Astrocyte (in vitro differentiated cells and primary cell): ENCODE results near the gene TMEM215. TPM values are rescaled to one million over a fixed set of nuclear protein-coding genes. Genes with fewer than 3 reads are reported as not detected.

Source experiments
- DNase-seq: peaks from one replicate; pipeline ENCODE4 v3.0.0-alpha.2; 2010; ENCODE audit warnings: low read depth
- FAIRE-seq: peaks from 2 replicates; lab custom pipeline; 2011; peaks lifted over from hg19 to GRCh38; lab: Jason Lieb, UNC
- H2AFZ ChIP-seq: 2 replicates; pipeline ENCODE4 v1.6.0; 2012; ENCODE audit warnings: low read depth, low read length, inconsistent platforms
- H3K27ac ChIP-seq: 2 replicates; pipeline ENCODE4 v1.5.1; 2011; ENCODE audit warnings: low read depth, low read length, inconsistent platforms
- H3K27me3 ChIP-seq: 2 replicates; pipeline ENCODE4 v1.6.0; 2011; ENCODE audit warnings: low read length, inconsistent platforms; ENCODE audit not compliant: insufficient read depth
- H3K36me3 ChIP-seq: 2 replicates; pipeline ENCODE4 v1.5.1; 2011; ENCODE audit warnings: low read length, inconsistent platforms; ENCODE audit not compliant: insufficient read depth
- H3K4me1 ChIP-seq: 2 replicates; pipeline ENCODE4 v1.5.1; 2011; ENCODE audit warnings: low read length, inconsistent platforms; ENCODE audit not compliant: insufficient read depth
- H3K4me2 ChIP-seq: 2 replicates; pipeline ENCODE4 v1.6.0; 2012; ENCODE audit warnings: low read length, inconsistent platforms
- H3K4me3 ChIP-seq: 2 replicates; pipeline ENCODE4 v1.5.1; 2011; ENCODE audit warnings: low read depth, mild to moderate bottlenecking, low read length, inconsistent platforms; ENCODE audit not compliant: insufficient read depth
- H3K79me2 ChIP-seq: 2 replicates; pipeline ENCODE4 v1.6.0; 2012; ENCODE audit warnings: mild to moderate bottlenecking, low read length, inconsistent platforms; ENCODE audit not compliant: insufficient read depth
- H3K9ac ChIP-seq: 2 replicates; pipeline ENCODE4 v1.6.0; 2012; ENCODE audit warnings: mild to moderate bottlenecking, low read length, inconsistent platforms
- H3K9me3 ChIP-seq: 2 replicates; pipeline ENCODE4 v1.5.1; 2012; ENCODE audit warnings: low read depth, mild to moderate bottlenecking, low read length, inconsistent platforms; ENCODE audit not compliant: insufficient read depth
- H4K20me1 ChIP-seq: 2 replicates; pipeline ENCODE4 v1.6.0; 2012; ENCODE audit warnings: low read length, inconsistent platforms; ENCODE audit not compliant: insufficient read depth
- H3K27ac Mint-ChIP-seq: one replicate; pipeline ENCODE4 v1.8.0; 2021; ENCODE audit warnings: mild to moderate bottlenecking, mixed read lengths; ENCODE audit not compliant: unreplicated experiment
- H3K27me3 Mint-ChIP-seq: one replicate; pipeline ENCODE4 v1.8.0; 2021; ENCODE audit warnings: low read depth, mixed read lengths; ENCODE audit not compliant: unreplicated experiment
- H3K36me3 Mint-ChIP-seq: one replicate; pipeline ENCODE4 v1.8.0; 2021; ENCODE audit warnings: low read depth, mixed read lengths; ENCODE audit not compliant: unreplicated experiment
- H3K4me1 Mint-ChIP-seq: one replicate; pipeline ENCODE4 v1.8.0; 2021; ENCODE audit warnings: low read depth, mixed read lengths; ENCODE audit not compliant: unreplicated experiment
- H3K4me3 Mint-ChIP-seq: one replicate; pipeline ENCODE4 v1.8.0; 2021; ENCODE audit warnings: mild to moderate bottlenecking, moderate library complexity, mixed read lengths; ENCODE audit not compliant: unreplicated experiment
- H3K9me3 Mint-ChIP-seq: one replicate; pipeline ENCODE4 v1.8.0; 2021; ENCODE audit warnings: mild to moderate bottlenecking, mixed read lengths; ENCODE audit not compliant: unreplicated experiment
- CTCF ChIP-seq: IDR thresholded peaks from 2 replicates; pipeline ENCODE4 v1.5.1; 2011; ENCODE audit warnings: low read depth, mild to moderate bottlenecking, inconsistent platforms, low read length, moderate library complexity; ENCODE audit not compliant: insufficient read depth
- EZH2 ChIP-seq: IDR thresholded peaks from 2 replicates; pipeline ENCODE4 v1.6.1; 2012; ENCODE audit warnings: mild to moderate bottlenecking, low read length, inconsistent platforms; ENCODE audit not compliant: insufficient read depth
- total RNA-seq: library from RNA; stranded (reverse); gene quantifications from 2 replicates; pipeline ENCODE4 v1.2.1, GENCODE V29; 2021

TMEM215 gene
- total RNA-seq, 1 donor from 2014 or later: 1.4 TPM

GRCh38 chr9:32738501-32739172, 44.7 kb upstream of the TMEM215 start:
- Histone ChIP-seq H3K4me3 (no peak overlapping the region), H4K20me1 (no peaks in the 10 kb centered on the region), H3K9me3 (no peaks in the 10 kb centered on the region), H3K4me1 (peaks cover 11% of the 10 kb centered on the region), H3K27me3 (no peaks in the 10 kb centered on the region), H2AFZ (no peak overlapping the region), H3K9ac (no peak overlapping the region), H3K27ac (no peak overlapping the region), H3K36me3 (no peaks in the 10 kb centered on the region), H3K79me2 (no peaks in the 10 kb centered on the region), H3K4me2 (no peak overlapping the region)
- peaks cover 2% of the 10 kb centered on the region for H3K9me3 Mint-ChIP-seq
- no peak overlapping the region for H3K4me3 Mint-ChIP-seq
- H3K27me3 Mint-ChIP-seq: no peaks in the 10 kb centered on the region
- peaks cover 33% of the 10 kb centered on the region for H3K4me1 Mint-ChIP-seq
- peak; percentile 11 for DNase-seq
- no peaks in the 10 kb centered on the region for H3K36me3 Mint-ChIP-seq
- peak overlapping the region; percentile 77 for H3K27ac Mint-ChIP-seq
- no peak for FAIRE-seq
- TF ChIP-seq CTCF: no peak
- no peak for TF ChIP-seq EZH2

- Histone ChIP-seq H3K27me3 (no peaks in the 10 kb centered on the region), H3K36me3 (no peaks in the 10 kb centered on the region), H3K9me3 (no peaks in the 10 kb centered on the region), H4K20me1 (no peaks in the 10 kb centered on the region), H3K4me3 (no peak overlapping the region), H3K27ac (peak overlapping the region; percentile 11), H2AFZ (no peak overlapping the region), H3K79me2 (no peaks in the 10 kb centered on the region), H3K4me2 (peak overlapping the region; percentile 51), H3K9ac (no peak overlapping the region), H3K4me1 (peaks cover 11% of the 10 kb centered on the region)
- DNase-seq: peak; percentile 41
- TF ChIP-seq EZH2: no peak
- TF ChIP-seq CTCF: no peak
- Mint-ChIP-seq H3K4me3 (no peak overlapping the region), H3K27ac (peak overlapping the region; percentile 80), H3K9me3 (peaks cover 5% of the 10 kb centered on the region), H3K27me3 (no peaks in the 10 kb centered on the region), H3K4me1 (peaks cover 33% of the 10 kb centered on the region), H3K36me3 (no peaks in the 10 kb centered on the region)
- FAIRE-seq: no peak
Measured at GRCh38 chr9:32741706-32742105, 41.6 kb upstream of the TMEM215 start.

GRCh38 chr9:32742296-32742695, 41.0 kb upstream of the TMEM215 start:
- Histone ChIP-seq H3K4me3 (no peak overlapping the region), H3K27ac (peak overlapping the region; percentile 11), H3K27me3 (no peaks in the 10 kb centered on the region), H3K9ac (no peak overlapping the region), H3K79me2 (no peaks in the 10 kb centered on the region), H3K4me1 (peaks cover 11% of the 10 kb centered on the region), H4K20me1 (no peaks in the 10 kb centered on the region), H3K9me3 (no peaks in the 10 kb centered on the region), H3K4me2 (peak overlapping the region; percentile 51), H3K36me3 (no peaks in the 10 kb centered on the region), H2AFZ (no peak overlapping the region)
- FAIRE-seq: no peak
- H3K27me3 Mint-ChIP-seq: peaks cover 2% of the 10 kb centered on the region
- TF ChIP-seq EZH2 (no peak), CTCF (peak; percentile 9)
- no peak overlapping the region for H3K4me3 Mint-ChIP-seq
- DNase-seq: peak; percentile 47
- peak overlapping the region; percentile 80 for H3K27ac Mint-ChIP-seq
- H3K36me3 Mint-ChIP-seq: no peaks in the 10 kb centered on the region
- H3K9me3 Mint-ChIP-seq: peaks cover 5% of the 10 kb centered on the region
- H3K4me1 Mint-ChIP-seq: peaks cover 33% of the 10 kb centered on the region
